Measurements from ENCODE around the gene EHF. TPM values are rescaled to one million over a fixed set of nuclear protein-coding genes. Genes with fewer than 3 reads are reported as not detected.

Gene EHF
- total RNA-seq, 2 donors from 2014 or later, result 289 to 316 TPM

- no peaks in the 10 kb centered on the region for H3K27me3 ChIP-seq
- intact Hi-C loops (cut with DNase I), result no loop called here
- H3K9ac ChIP-seq (ENCODE audit: low read depth in 2 of 2, low read length in 2 of 2), result peak overlapping the region; percentile 33 to 93
- peak overlapping the region; percentile 43 for H3K4me3 ChIP-seq
- TF ChIP-seq CTCF (IDR thresholded peaks at IDR 0.05), result no peak
- DNase-seq, result no peak
- H3K36me3 ChIP-seq, result no peaks in the 10 kb centered on the region
- H3K9me3 ChIP-seq, result no peaks in the 10 kb centered on the region
- peak overlapping the region; percentile 71 for H3K27ac ChIP-seq
- H3K4me1 ChIP-seq, result no peaks in the 10 kb centered on the region
These were observed 4.7 kb downstream of the EHF start for GRCh38 chr11:34625576-34625975.

- peak overlapping the region; percentile 43 for H3K4me3 ChIP-seq
- H3K27me3 ChIP-seq, result no peaks in the 10 kb centered on the region
- H3K9me3 ChIP-seq, result no peaks in the 10 kb centered on the region
- no peaks in the 10 kb centered on the region for H3K4me1 ChIP-seq
- H3K9ac ChIP-seq (ENCODE audit: low read depth in 2 of 2, low read length in 2 of 2), result no peak overlapping the region
- no peak for TF ChIP-seq CTCF (IDR thresholded peaks at IDR 0.05)
- H3K36me3 ChIP-seq, result no peaks in the 10 kb centered on the region
- no peak overlapping the region for H3K27ac ChIP-seq
- DNase-seq, result no peak
- intact Hi-C loops (cut with DNase I), result no loop called here
These were observed 5.5 kb downstream of the EHF start for GRCh38 chr11:34626393-34626792.

GRCh38 chr11:34627197-34627596, 6.3 kb downstream of the EHF start:
- Histone ChIP-seq H3K36me3 (no peaks in the 10 kb centered on the region), H3K27ac (no peak overlapping the region), H3K9me3 (no peaks in the 10 kb centered on the region), H3K4me3 (no peak overlapping the region), H3K4me1 (no peaks in the 10 kb centered on the region), H3K9ac (ENCODE audit: low read depth in 2 of 2, low read length in 2 of 2) (peak overlapping the region in 1 of 2 donors; percentile 48), H3K27me3 (no peaks in the 10 kb centered on the region)
- no peak for TF ChIP-seq CTCF (IDR thresholded peaks at IDR 0.05)
- no peak for DNase-seq
- intact Hi-C loops (cut with DNase I), result no loop called here

GRCh38 chr11:34629711-34630110, 8.8 kb downstream of the EHF start:
- Histone ChIP-seq H3K27ac (peak overlapping the region; percentile 76), H3K27me3 (no peaks in the 10 kb centered on the region), H3K4me1 (peaks cover 9% of the 10 kb centered on the region), H3K9me3 (no peaks in the 10 kb centered on the region), H3K4me3 (no peak overlapping the region), H3K36me3 (no peaks in the 10 kb centered on the region), H3K9ac (ENCODE audit: low read depth in 2 of 2, low read length in 2 of 2) (peak overlapping the region in 1 of 2 donors; percentile 55)
- intact Hi-C loops (cut with DNase I), result no loop called here
- TF ChIP-seq CTCF (IDR thresholded peaks at IDR 0.05), result no peak
- no peak for DNase-seq

GRCh38 chr11:34630544-34630943, 9.7 kb downstream of the EHF start:
- no peaks in the 10 kb centered on the region for H3K27me3 ChIP-seq
- no peak for DNase-seq
- TF ChIP-seq CTCF (IDR thresholded peaks at IDR 0.05), result no peak
- H3K27ac ChIP-seq, result peak overlapping the region; percentile 76
- H3K36me3 ChIP-seq, result no peaks in the 10 kb centered on the region
- H3K4me3 ChIP-seq, result no peak overlapping the region
- H3K9me3 ChIP-seq, result no peaks in the 10 kb centered on the region
- peak overlapping the region in 1 of 2 donors; percentile 61 for H3K9ac ChIP-seq (ENCODE audit: low read depth in 2 of 2, low read length in 2 of 2)
- H3K4me1 ChIP-seq, result peaks cover 9% of the 10 kb centered on the region
- intact Hi-C loops (cut with DNase I), result no loop called here
